ENCODE measurements around the gene RAB3C. TPM values are rescaled to one million over a fixed set of nuclear protein-coding genes. Genes with fewer than 3 reads are reported as not detected.
"Not testable (repeated sequence)": the region's sequence is repeated elsewhere in the genome, so short reads cannot be mapped to it uniquely, and the experiment has no call there.

Gene RAB3C, protein sequence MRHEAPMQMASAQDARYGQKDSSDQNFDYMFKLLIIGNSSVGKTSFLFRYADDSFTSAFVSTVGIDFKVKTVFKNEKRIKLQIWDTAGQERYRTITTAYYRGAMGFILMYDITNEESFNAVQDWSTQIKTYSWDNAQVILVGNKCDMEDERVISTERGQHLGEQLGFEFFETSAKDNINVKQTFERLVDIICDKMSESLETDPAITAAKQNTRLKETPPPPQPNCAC
- polyA plus RNA-seq (2011; rRNA removed): not detected in 2 replicates
- not detected in 2 replicates for polyA minus RNA-seq (2011; rRNA and poly(A)+ RNA removed)

DNA sequence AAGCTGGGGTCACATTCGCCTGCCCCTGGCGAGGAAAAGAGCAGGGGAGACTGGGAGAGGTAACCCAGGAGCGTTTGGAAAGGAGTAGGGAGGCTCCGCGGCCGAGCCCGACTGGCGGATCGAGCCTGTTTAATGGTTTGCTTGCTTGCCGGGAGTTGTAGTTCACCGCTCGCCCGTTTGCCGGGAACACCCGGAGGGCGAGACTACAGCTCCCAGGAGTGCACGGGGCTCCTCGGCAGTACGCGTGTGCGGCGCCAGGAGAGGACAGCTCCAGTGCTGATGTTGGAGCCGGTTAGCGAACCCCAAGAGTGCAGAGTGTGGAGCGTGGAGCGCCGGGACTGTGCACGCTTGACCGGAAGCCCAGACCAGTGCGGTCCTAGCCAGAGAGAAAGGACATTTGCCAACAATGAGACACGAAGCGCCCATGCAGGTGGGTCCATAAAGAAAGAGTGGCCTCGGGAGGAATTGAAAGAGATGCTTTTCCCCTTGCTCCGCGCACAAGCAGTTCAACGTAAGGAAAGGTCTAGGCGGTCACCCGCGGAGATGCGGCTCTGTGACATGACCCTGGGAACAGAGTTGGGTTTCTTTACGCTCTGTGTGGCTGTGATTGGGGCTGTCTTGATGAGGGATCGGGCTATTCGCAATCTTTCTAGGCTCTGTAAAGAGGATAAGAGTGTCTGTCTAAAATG lies at the start of gene RAB3C:
Gene RAB3C (plus strand): TSS at position 273 of the 689 bp plus-strand sequence. CDS start 134 bp downstream, at position 407.
- ChIA-PET POLR2A (no interaction called here), CTCF (no interaction called here)
- TF ChIP-seq, protein P1, sequence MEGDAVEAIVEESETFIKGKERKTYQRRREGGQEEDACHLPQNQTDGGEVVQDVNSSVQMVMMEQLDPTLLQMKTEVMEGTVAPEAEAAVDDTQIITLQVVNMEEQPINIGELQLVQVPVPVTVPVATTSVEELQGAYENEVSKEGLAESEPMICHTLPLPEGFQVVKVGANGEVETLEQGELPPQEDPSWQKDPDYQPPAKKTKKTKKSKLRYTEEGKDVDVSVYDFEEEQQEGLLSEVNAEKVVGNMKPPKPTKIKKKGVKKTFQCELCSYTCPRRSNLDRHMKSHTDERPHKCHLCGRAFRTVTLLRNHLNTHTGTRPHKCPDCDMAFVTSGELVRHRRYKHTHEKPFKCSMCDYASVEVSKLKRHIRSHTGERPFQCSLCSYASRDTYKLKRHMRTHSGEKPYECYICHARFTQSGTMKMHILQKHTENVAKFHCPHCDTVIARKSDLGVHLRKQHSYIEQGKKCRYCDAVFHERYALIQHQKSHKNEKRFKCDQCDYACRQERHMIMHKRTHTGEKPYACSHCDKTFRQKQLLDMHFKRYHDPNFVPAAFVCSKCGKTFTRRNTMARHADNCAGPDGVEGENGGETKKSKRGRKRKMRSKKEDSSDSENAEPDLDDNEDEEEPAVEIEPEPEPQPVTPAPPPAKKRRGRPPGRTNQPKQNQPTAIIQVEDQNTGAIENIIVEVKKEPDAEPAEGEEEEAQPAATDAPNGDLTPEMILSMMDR (IDR thresholded peaks at IDR 0.05; ENCODE audit: insufficient read depth, low read depth, low read length): no peak
- DNase-seq (ENCODE audit: low read depth): peak; percentile 73
- H3K36me3 ChIP-seq (ENCODE audit: control insufficient read depth, insufficient read depth, low read length): no peaks in the 10 kb centered on the region
- peak within 1 kb of the TSS; percentile 40 for H3K4me3 ChIP-seq (ENCODE audit: low read depth, low read length)
- peaks cover 2% of the 10 kb centered on the region for H3K27me3 ChIP-seq (ENCODE audit: control insufficient read depth, insufficient read depth, low read length)

DNA sequence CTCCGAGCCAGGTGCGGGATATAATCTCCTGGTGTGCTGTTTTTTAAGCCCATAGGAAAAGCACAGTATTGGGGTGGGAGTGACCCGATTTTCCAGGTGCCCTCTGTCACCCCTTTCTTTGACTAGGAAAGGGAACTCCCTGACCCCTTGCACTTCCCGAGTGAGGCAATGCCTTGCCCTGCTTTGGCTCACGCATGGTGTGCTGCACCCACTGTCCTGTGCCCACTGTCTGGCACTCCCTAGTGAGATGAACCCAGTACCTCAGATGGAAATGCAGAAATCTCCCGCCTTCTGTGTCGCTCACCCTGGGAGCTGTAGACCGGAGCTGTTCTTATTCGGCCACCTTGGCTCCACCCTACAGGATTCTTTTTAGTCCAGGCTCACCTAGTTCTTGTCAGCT lies 40.9 kb upstream of the RAB3C start:
- H3K27me3 ChIP-seq (ENCODE audit: control insufficient read depth, insufficient read depth, low read length); CTCF ChIA-PET; H3K4me3 ChIP-seq (ENCODE audit: low read depth, low read length); DNase-seq (ENCODE audit: low read depth); H3K36me3 ChIP-seq (ENCODE audit: control insufficient read depth, insufficient read depth, low read length); POLR2A ChIA-PET: not testable (repeated sequence)

DNA sequence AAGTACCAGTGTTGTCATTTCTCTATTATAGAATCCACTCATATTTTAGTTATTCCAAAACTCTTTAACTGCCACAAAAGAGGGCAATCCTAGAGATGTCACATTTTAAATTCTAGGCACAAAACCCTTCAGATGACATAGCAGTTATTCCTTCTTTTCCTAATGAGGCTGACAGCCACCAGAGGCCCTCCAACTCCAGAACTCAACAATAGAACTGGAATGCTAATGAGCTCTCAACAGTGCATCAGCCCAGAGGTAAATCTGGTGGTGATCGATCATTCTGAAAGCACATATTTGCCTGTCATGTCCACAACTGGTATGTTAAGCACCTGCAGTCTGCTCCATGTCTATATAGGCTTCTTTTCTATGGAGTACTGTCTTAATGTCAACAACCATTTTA lies 40.2 kb upstream of the RAB3C start:
- TF ChIP-seq, protein P1 (IDR thresholded peaks at IDR 0.05; ENCODE audit: insufficient read depth, low read depth, low read length): no peak
- Histone ChIP-seq H3K27me3 (ENCODE audit: control insufficient read depth, insufficient read depth, low read length) (no peaks in the 10 kb centered on the region), H3K4me3 (ENCODE audit: low read depth, low read length) (no peak overlapping the region), H3K36me3 (ENCODE audit: control insufficient read depth, insufficient read depth, low read length) (no peaks in the 10 kb centered on the region)
- no peak for DNase-seq (ENCODE audit: low read depth)
- ChIA-PET POLR2A (no interaction called here), CTCF (no interaction called here)

DNA sequence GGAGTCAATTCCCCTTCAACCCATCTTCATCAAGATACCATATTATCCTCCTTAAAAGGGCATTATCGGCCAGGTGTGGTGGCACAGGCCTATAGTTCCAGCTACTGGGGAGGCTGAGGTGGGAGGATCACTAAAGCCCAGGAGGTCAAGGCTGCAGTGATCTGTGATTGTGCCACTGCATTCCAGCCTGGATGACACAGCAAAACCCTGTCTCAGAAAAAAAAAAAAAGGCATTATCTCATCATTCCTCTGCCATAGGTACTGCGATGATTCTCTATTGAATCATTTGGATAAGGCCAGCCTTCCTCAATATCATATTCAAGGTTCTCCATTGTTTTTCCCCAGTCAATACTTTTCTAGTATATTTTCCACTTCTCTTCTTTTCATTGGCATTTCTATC lies 39.2 kb upstream of the RAB3C start:
- POLR2A ChIA-PET: no interaction called here
- DNase-seq (ENCODE audit: low read depth): no peak
- Histone ChIP-seq H3K4me3 (ENCODE audit: low read depth, low read length) (no peak overlapping the region), H3K36me3 (ENCODE audit: control insufficient read depth, insufficient read depth, low read length) (no peaks in the 10 kb centered on the region), H3K27me3 (ENCODE audit: control insufficient read depth, insufficient read depth, low read length) (no peaks in the 10 kb centered on the region)
- TF ChIP-seq, protein P1 (IDR thresholded peaks at IDR 0.05; ENCODE audit: insufficient read depth, low read depth, low read length): no peak
- CTCF ChIA-PET: interaction anchor here (0.6 kb wide), 1 partner anchor 9 kb away, joined by 3 read pairs; no protein-coding TSS in a partner anchor

DNA sequence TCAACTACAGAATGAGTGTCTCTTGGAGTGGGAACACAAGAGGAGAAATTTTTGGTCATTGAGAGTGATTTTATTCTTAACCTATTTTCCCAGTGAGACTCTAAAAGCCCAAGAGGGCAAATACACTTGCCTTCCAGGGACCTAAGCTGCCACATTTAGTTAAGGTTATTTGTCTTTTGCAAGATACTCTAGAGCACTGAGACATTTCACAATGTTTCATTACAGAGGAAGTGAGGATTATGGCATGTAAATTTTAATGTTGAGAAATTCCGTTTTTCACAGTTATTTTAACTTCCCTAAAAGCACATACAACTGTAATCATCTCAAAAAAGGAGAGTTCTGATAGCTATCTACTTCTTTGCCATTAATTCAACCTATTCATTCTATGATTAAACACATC lies 38.7 kb upstream of the RAB3C start:
- no peak for DNase-seq (ENCODE audit: low read depth)
- ChIA-PET CTCF (interaction anchor here (0.6 kb wide), 1 partner anchor 9 kb away, joined by 3 read pairs; no protein-coding TSS in a partner anchor), POLR2A (no interaction called here)
- TF ChIP-seq, protein P1 (IDR thresholded peaks at IDR 0.05; ENCODE audit: insufficient read depth, low read depth, low read length): no peak
- Histone ChIP-seq H3K4me3 (ENCODE audit: low read depth, low read length) (no peak overlapping the region), H3K36me3 (ENCODE audit: control insufficient read depth, insufficient read depth, low read length) (no peaks in the 10 kb centered on the region), H3K27me3 (ENCODE audit: control insufficient read depth, insufficient read depth, low read length) (no peaks in the 10 kb centered on the region)
